Body of pancreas (tissue), 4 donors: ENCODE measurements around the gene TFEC.
"Not testable (repeated sequence)": the region's sequence is repeated elsewhere in the genome, so short reads cannot be mapped to it uniquely, and the experiment has no call there.

ENCODE experiments used
- CTCF ChIP-seq, 7 experiments: fragments of 450-650 bp in 4 of 7; fragments of 200-600 bp in 3 of 7; sonication (generic) in 3 of 7; IDR thresholded peaks; one replicate each; pipeline ENCODE4 v1.5.1; 2016 to 2019; ENCODE audit warnings: antibody characterized with exemption in 7 of 7
- POLR2A ChIP-seq, 3 donors: fragments of 450-650 bp; IDR thresholded peaks; one replicate each; pipeline ENCODE4 v1.6.1; 2016; ENCODE audit warnings: antibody characterized with exemption in 3 of 3, mild to moderate bottlenecking in 2 of 3

GRCh38 chr7:115930184-115930583, 100.4 kb downstream of the TFEC start:
- TF ChIP-seq CTCF, POLR2A (IDR thresholded peaks at IDR 0.05): not testable (repeated sequence)
